SHP77 treated with DMSO at 0.1 percent for 48 hours (cell line): ENCODE measurements around the gene AMZ1.
"Not testable (repeated sequence)": the region's sequence is repeated elsewhere in the genome, so short reads cannot be mapped to it uniquely, and the experiment has no call there.

Experiments
- DNase-seq: peaks from one replicate; lab custom pipeline; 2025; lab: John Stamatoyannopoulos, UW

The AMZ1 gene

GRCh38 chr7:2670171-2670570 is 17.8 kb upstream of the AMZ1 start:
- DNase-seq: no peak

- DNase-seq: peak; percentile 46
Measured at GRCh38 chr7:2670720-2671391, 17.1 kb upstream of the AMZ1 start.

GRCh38 chr7:2673214-2673613 is 14.8 kb upstream of the AMZ1 start:
- not testable (repeated sequence) for DNase-seq

- no peak for DNase-seq
Measured at GRCh38 chr7:2673934-2674333, 14.1 kb upstream of the AMZ1 start.

- DNase-seq: no peak
Measured at GRCh38 chr7:2675256-2675764, 12.7 kb upstream of the AMZ1 start.

- DNase-seq: not testable (repeated sequence)
Measured at GRCh38 chr7:2676576-2676975, 11.4 kb upstream of the AMZ1 start.

- DNase-seq: not testable (repeated sequence)
Measured at GRCh38 chr7:2678454-2678853, 9.5 kb upstream of the AMZ1 start.

- not testable (repeated sequence) for DNase-seq
Measured at GRCh38 chr7:2679135-2680127, 8.6 kb upstream of the AMZ1 start.

- DNase-seq: no peak
Measured at GRCh38 chr7:2680256-2680655, 7.7 kb upstream of the AMZ1 start.

GRCh38 chr7:2680792-2681490 is 7.1 kb upstream of the AMZ1 start:
- peak; percentile 57 for DNase-seq

GRCh38 chr7:2681929-2682799 is 5.8 kb upstream of the AMZ1 start:
- DNase-seq: no peak

GRCh38 chr7:2684501-2684900 is 3.5 kb upstream of the AMZ1 start:
- DNase-seq: no peak

GRCh38 chr7:2686101-2686500 is 1.9 kb upstream of the AMZ1 start:
- DNase-seq: no peak

- DNase-seq: peak; percentile 50
Measured at GRCh38 chr7:2687338-2687869, 598 bp upstream of the AMZ1 start.

- DNase-seq: no peak
Measured at GRCh38 chr7:2688409-2689342, 674 bp downstream of the AMZ1 start.

GRCh38 chr7:2689343-2689847 is 1.4 kb downstream of the AMZ1 start:
- DNase-seq: no peak

- no peak for DNase-seq
Measured at GRCh38 chr7:2689951-2690705, 2.1 kb downstream of the AMZ1 start.

- DNase-seq: no peak
Measured at GRCh38 chr7:2691011-2691707, 3.2 kb downstream of the AMZ1 start.
